ENCODE results near the gene MUC5B. TPM values are rescaled to one million over a fixed set of nuclear protein-coding genes. Genes with fewer than 3 reads are reported as not detected.

The MUC5B gene
- total and polyA plus RNA-seq, 4 donors = 0.25 TPM; not detected in 3

Small RNA genes within 50 kb of the gene (microRNA-seq; reads per million reads assigned to microRNA genes)
- 0 reads per million in 2 donors for gene MIR6744

Other genes with a start within 250 kb of the MUC5B start
- not detected for gene MUC6, start 186.3 kb upstream of the MUC5B start, total RNA-seq
- gene MUC6, start 186.3 kb upstream of the MUC5B start, polyA plus RNA-seq = under 1 TPM; under 0.01 to 0.49 TPM
- under 1 TPM; 0.06 to 0.10 TPM for gene MUC2, start 148.2 kb upstream of the MUC5B start, total RNA-seq
- gene MUC2, start 148.2 kb upstream of the MUC5B start, polyA plus RNA-seq = 10 to 100 TPM in 1 of 2 donors, under 1 TPM in 1; 0.08 to 11.8 TPM
- not detected for gene MUC5AC, start 65.1 kb upstream of the MUC5B start, total RNA-seq
- under 1 TPM in 1 of 2 donors, not detected in 1; 0.05 TPM for gene MUC5AC, start 65.1 kb upstream of the MUC5B start, polyA plus RNA-seq
- 10 to 100 TPM; 49.1 to 52.1 TPM for gene TOLLIP, start 86.6 kb downstream of the MUC5B start, total RNA-seq
- 10 to 100 TPM; 20.0 to 20.7 TPM for gene TOLLIP, start 86.6 kb downstream of the MUC5B start, polyA plus RNA-seq
- 1 to 10 TPM in 1 of 2 donors, under 1 TPM in 1; 0.55 to 1.0 TPM for gene BRSK2, start 166.9 kb downstream of the MUC5B start, total RNA-seq
- gene BRSK2, start 166.9 kb downstream of the MUC5B start, polyA plus RNA-seq = under 1 TPM; 0.61 to 0.63 TPM

Data from aorta (tissue), 4 donors.